Erythroblast (primary cell): ENCODE results near the gene COL11A2.

Source experiments
- GATA1 ChIP-seq: IDR thresholded peaks from 2 replicates; pipeline ENCODE4 v1.6.1; 2011; ENCODE audit warnings: low read depth, mild to moderate bottlenecking, control low read depth, low read length, moderate library complexity
- POLR2A ChIP-seq: IDR thresholded peaks from 2 replicates; pipeline ENCODE4 v1.6.1; 2011; ENCODE audit warnings: mild to moderate bottlenecking, low read length

GRCh38 chr6:33143113-33143770 is 49.0 kb downstream of the COL11A2 start:
- TF ChIP-seq POLR2A = no peak
- no peak for TF ChIP-seq GATA1
